Stimulated activated CD4-positive, alpha-beta T cell treated with anti-CD3 and anti-CD28 coated beads, Interleukin-1b, Interleukin-23, amount 100 ng/mL, for 4 hours (primary cell): ENCODE data around the gene CADM2.
"Not testable (repeated sequence)": the region's sequence is repeated elsewhere in the genome, so short reads cannot be mapped to it uniquely, and the experiment has no call there.

Source experiments
- DNase-seq, 2 donors: peaks; one replicate each; pipeline ENCODE4 v3.0.0-alpha.2; 2020; ENCODE audit warnings: low read depth in 2 of 2

CADM2 gene

DNA sequence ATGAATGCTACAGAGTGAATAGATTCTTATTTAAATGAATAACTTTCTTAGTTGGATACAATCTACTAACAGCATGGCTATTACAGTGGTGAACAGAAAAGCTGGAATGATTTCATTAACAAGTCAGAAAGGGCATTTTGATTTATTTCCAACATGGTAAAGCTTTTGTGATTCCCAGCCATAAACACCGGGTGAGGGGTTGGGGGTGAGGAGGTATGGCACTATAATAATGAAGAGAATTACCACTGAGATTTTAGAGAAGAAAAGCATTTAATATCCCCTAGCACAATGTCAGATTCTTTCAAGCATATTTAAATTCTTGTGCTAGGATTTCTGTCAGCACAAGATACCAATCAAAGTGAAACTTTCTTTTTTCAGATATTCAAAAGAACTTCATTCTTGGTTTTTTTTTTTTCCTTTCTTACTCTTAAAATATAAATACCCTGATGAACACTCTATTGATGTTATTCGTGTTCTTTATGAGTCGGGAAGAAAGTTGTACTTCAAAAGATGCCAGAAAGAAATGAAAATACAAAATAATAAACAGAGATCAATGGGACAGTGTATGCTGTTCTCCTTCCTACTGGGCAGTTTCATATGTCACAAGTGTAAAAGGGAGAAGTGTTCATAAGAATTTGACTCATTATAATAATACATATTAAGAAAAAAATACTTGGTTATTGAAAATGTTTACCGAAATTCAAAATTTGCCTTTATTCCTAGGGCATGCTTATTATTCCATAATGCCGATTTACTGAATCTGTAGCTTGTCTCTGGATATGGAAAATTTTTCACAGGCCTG lies 522.8 kb downstream of the CADM2 start:
- no peak for DNase-seq

DNA sequence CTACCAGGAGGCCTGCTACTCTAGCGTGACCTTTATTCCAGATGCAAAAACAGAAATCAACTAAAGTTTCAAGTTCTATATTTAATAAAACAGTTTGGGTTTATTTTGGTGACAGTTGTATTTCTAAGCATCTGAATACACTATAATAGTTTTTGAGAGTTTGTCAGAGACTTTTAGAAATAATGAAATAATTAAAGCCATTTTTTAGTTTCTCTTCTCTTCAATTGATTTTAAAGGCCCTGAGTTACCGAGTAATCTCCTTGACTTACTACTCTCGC lies 523.4 kb downstream of the CADM2 start:
- DNase-seq, result no peak

DNA sequence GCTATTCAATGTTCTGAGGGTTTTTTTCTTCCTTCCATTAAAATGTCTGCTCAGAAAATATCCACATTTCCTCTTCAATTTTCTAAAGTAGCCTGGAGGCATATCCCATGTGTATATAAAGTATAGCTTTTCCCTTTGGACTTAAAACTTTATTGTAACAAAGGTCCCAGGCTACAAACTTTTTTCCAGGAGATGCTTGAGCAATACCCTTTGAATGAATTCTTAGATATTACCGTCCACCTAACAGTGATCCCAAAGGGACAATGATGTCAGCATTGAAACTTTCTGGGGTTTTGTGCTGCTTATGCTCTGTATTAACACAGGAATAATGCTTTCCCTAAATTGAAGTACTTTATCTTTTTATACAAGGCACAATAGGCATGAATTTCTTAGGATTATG lies 525.2 kb downstream of the CADM2 start:
- no peak for DNase-seq

DNA sequence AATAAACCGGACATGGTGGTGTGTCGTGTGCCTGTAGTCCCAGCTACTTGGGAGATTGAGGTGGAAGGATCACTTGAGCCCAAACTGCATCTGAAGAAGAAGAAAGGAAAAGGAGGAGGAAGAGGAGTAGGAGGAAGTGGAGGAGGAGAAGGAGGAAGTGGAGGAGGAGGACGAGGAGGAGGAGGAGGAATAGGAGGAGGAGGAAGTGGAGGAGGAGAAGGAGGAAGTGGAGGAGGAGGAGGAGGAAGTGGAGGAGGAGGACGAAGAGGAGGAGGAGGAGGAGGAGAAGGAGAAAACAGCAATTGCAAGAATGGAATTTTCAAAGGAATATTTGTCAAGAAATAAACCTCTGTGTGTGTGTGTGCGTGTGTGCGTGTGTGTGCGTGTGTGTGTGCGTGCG lies 528.6 kb downstream of the CADM2 start:
- no peak for DNase-seq

DNA sequence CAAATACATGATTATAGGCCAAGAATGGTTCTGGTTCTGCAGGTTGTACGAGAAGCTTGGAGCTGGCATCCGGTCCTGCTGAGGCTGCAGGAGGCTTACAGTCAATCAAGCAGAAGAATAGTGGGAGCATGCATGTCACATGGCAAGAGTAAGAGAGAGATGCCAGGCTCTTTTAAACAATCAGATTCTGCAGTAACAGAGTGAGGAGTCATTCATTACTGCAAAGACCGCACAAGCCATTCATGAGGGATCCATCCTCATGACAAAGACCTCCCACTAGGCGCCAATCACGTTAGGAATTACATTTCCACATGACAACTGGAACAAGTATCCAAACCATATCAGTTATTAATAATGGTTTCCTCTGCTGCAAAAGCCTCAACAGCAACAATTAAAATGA lies 536.8 kb downstream of the CADM2 start:
- no peak for DNase-seq

DNA sequence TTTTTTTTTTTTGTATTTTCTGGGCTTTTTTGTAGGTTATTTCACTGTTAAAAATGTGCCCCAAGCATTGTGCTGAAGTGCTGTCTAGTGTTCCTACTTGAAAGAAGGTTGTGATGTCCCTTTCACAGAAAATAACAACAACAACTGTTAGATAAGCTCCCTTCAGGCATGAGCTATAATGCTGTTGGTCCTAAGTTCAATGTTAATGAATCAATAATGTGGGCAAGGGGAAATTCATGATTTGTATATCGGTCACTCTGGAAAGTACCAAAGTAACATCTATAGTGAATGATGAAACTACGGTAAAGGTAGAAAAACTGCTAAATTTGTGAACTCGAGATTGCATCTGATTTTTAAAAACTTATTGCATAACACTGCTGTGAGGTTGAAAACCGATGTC lies 539.4 kb downstream of the CADM2 start:
- no peak for DNase-seq

DNA sequence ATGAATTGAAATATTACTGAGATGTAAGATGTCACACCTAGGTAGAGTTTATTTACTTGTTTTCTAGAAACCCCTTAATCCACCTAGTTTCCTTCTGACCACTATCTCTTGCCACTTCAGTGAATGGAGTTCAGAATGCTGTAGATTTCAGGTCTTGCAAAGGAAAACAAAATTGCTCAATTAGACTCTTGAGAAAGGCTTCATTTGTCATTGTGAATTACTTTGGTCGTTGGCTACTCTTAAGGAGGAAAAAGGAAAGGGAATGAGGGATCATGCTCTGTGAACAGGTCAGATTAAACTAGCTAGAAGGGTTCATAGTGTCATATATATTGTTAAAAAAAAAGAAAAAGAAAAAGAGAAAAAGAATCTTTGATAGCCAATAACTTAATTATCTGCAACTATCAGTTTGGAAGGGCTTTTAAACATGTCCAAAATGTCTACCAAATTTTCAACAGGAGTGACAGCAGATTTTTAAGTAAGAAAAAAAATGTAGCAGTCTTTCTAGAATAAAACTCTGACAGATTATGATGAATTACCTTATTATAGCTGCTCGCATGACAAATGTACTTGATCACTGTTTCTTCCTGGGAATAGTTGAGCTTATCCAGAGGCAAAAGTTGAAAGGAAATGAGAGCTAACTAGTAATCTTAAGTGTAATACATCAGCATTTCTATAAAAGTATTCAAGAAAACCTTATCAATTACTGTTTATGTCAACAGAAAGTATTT lies 543.5 kb downstream of the CADM2 start:
- no peak for DNase-seq

DNA sequence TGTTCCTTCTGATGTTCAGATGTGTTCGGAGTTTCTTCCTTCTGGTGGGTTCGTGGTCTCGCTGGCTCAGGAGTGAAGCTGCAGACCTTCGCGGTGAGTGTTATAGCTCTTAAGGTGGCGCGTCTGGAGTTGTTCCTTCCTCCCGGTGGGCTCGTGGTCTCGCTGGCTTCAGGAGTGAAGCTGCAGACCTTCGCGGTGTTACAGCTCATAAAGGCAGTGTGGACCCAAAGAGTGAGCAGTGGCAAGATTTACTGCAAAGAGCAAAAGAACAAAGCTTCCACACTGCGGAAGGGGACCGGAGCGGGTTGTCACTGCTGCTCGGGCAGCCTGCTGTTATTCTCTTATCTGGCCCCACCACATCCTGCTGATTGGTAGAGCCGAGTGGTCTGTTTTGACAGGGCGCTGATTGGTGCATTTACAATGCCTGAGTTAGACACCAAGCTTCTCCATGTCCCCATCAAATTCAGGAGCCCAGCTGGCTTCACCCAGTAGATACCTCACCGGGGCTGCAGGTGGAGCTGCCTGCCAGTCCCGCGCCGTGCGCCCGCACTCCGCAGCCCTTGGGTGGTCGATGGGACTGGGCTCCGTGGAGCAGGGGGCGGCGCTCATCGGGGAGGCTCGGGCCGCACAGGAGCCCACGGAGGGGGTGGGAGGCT lies 545.5 kb downstream of the CADM2 start:
- DNase-seq, result not testable (repeated sequence)

DNA sequence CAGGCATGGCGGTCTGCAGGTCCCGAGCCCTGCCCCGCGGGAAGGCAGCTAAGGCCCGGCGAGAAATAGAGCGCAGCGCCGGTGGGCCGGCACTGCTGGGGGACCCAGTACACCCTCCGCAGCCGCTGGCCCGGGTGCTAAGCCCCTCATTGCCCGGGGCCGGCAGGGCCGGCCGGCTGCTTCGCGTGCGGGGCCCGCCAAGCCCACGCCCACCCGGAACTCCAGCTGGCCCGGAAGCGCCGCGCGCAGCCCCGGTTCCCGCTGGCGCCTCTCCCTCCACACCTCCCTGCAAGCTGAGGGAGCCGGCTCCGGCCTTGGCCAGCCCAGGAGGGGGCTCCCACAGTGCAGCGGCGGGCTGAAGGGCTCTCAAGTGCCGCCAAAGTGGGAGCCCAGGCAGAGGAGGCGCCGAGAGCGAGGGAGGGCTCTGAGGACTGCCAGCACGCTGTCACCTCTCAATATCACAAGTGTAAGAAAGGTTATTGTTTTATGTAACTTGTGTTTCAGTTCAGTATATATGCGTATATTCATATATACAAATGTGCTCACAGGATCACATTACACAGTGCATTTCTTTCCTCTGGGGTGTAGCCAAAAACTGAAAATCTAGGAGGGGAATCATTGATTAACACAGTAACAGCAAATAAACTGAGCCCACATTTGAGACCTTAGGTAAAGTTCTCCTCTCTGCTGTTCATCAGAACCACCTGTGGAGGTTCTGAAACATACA lies 546.2 kb downstream of the CADM2 start:
- not testable (repeated sequence) for DNase-seq

DNA sequence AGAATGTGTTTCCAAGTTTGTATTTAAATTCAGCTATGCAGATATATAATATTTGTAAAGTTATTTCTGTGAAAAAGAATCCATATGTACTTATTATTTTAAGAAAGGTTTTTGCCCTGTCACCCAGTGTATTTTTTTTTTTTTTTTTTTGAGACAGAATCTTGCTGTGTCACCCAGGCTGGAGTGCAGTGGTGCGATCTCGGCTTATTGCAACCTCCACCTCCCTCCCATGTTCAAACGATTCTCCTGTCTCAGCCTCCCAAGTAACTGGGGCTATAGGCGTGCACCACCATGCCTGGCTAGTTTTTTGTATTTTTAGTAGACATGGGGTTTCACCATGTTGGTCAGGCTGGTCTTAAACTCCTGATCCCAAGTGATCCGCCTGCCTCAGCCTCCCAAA lies 548.3 kb downstream of the CADM2 start:
- not testable (repeated sequence) for DNase-seq

DNA sequence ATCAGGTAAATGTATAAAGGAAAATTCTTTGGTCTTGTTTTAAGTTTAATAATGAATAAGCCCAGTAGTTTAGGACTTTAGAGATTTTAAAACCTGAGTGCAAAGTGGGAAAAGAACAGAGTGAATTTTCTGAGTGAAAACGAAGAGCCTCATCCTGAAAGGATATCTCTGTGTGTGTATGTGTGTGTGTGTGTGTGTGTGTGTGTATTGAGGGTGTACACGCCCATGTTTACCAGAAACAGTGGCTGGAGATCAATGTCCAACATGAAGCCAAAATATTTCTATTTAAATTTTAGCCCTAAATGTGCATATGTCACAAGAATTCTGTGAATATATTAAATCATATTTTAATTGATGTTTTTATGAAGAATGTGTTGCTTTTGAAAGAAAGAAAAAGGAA lies 549.9 kb downstream of the CADM2 start:
- no peak for DNase-seq

DNA sequence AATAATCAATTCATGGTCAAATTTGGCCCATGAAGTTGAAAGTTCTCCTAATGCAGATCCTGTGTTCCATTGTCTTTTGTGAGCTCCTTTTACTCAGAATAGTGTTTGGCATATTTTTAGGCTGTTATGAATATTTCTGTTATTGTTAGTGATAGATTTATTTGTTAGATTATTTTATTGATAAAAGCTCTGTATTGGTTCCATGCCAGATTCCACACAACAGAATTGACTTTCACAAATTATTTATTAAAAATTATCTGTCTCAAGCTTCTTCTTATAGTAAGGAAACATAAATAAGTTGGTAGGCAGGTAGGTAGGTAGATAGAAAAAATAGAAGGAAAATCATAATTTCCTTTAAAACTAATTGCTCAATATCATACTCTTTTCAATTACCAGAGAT lies 557.4 kb downstream of the CADM2 start:
- no peak for DNase-seq

DNA sequence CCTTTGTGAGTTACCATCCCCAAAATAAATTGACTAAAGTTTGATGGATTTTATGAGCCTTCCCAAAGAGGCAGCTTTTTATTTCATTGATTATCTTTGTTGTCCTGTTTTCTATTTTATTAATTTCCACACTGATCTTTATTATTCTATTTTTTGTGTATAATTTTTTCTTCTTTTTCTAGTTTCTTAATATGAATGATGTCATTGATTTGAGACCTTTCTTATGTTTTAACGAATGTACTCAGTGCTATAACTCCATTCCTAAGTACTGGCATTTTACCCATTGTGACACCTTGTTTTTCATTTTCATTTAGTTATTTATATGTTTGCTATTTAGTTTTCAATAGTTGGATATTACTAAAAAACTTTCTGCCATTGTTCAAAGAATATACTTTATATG lies 565.3 kb downstream of the CADM2 start:
- no peak for DNase-seq

DNA sequence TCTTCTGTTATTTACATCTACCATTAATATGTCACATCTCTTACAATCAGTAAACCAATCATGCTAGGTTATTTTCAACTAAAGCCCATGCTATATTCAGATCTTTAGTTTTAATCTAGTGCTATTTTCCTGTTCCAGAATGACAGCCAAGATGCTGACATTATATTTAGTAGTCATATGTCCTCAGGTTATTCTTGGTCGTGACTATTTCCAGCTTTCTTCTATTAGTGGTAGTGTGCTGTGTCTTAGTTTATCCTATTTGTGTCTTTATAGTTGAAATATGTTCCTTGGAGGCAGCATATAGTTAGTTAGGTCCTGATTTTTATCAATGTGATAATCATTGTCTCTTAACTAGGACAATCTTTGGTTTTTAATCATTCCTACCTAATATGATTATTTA lies 566.5 kb downstream of the CADM2 start:
- no peak for DNase-seq

DNA sequence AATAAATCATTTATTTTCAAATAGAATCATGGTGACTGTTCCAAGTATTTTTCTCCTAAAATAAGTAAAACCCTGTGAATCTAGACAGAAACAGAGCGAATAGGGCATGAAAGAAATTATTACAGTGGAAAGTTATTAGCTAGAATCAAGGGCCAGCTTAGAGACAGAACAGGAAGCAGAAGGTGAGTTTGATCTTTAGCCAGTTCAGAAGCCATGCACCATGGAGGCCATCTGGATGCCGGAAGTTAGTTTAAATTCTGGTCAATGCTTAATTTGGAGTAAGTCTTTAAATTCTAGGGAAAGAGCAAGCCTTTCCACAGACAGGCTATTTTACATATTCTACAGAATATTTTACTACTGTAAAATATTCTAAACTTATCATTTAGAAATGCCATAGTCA lies 574.8 kb downstream of the CADM2 start:
- DNase-seq, result no peak

DNA sequence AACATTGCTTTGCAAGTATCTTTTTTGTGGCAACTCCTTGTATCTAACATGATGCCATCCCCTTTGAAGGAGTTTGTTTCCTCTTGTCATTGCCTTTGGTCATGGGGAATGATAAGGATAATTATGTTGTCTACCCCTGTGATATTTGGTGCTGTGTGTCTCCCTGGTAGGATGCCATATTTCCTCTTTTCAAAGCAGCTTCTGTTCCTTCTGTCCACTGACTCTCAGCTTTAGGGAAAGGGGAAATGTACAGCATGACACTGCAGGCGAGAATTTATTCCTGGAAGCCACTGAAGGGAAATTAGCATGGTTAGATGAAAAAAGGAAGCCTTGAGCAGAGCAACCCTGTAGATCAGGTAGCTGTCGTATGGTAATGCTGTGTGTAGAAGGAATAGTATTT lies 576.7 kb downstream of the CADM2 start:
- no peak for DNase-seq

DNA sequence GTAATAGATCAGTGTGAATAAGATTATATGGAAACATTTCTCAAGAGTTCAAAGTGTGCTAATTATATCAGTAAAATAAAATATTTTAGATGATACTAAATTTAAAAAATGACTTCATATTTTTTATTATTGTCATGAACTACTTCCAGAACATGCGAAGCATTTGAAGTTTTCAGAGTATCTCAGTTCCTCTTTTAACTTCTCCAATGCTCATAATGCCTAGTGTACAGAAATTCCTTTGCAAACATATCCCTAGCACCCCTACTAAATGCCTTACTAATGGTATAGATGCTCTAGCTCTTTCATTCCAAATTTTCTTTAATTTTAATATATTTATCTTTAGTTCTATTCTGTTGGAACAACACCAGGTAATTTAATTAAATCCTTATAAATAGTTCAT lies 580.4 kb downstream of the CADM2 start:
- no peak for DNase-seq

DNA sequence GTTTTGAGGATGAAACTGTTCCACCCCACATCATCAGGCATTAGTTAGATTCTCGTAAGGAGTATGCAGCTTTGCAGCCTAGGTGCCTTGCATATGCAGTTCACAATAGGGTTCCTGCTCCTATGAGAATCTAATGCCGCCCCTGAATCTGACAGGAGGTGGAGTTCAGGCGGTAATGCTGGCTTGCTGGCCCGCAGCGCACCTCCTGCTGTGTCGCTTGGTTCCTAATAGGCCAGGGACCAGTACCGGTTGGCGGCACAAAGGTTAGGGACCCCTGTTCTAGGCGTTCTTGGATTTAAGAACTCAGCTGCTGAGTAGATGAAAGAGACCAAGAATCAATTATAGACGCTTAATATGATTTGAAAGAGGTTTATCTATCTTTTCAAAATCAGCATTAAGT lies 595.4 kb downstream of the CADM2 start:
- DNase-seq, result no peak

DNA sequence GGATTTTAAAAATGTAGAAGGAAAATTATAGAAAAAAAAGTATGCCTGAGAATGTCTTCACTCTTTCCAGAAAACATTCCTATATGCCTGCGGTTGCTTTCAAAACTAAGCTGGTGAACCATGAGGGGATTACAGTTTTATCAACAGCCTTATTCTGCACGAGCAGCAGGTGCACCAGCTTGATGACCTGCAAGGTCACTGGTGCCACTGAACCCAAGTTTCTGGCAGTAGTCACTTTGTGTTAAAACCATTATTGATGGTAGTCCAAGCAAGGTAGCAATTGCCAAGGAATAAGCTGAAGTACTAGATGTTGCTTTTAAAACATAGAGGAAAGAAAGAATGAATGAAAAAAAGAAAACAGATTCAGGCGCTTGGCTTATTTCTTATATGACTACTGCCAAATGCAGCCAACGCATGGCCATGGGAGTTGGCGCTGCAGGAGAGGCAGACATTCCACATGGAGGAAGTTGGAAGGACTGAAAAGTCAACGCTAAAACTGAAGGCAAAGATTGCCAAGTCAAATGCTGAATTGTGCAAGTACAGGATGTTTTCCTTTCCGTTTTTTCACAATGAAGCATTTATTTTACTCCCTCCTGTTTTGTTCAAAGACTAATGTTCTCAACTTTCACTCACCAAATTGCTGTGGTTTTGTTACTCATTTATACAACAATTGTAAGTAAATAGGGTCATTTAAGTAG lies 601.4 kb downstream of the CADM2 start:
- no peak for DNase-seq

DNA sequence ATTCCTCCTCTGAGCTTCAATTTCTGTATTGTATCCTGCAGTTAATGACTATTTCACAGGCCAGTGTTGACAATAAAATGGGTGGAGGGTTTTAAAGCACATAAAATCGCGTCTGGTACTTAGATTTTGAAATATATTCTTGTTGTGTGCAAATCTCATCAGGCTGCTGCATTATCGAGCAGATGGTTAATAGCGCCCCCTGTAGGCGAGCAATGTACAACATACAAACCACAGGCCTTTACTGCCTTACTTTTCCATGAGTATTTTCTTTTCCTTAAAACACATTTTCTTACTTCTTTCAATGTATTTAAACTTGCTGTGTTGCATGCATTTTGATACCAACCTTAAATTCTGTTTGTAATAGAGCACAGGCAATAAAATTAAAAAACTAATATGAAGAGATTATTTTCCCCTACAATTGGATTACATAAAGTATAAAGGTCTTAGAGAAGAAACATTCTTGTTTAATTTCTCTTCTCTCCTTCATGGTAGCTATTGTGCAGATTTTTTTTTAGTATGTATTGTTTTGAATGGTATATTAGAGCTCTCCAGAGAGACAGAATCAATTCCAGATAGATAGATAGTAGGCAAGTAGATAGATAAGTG lies 608.4 kb downstream of the CADM2 start:
- DNase-seq, result no peak

DNA sequence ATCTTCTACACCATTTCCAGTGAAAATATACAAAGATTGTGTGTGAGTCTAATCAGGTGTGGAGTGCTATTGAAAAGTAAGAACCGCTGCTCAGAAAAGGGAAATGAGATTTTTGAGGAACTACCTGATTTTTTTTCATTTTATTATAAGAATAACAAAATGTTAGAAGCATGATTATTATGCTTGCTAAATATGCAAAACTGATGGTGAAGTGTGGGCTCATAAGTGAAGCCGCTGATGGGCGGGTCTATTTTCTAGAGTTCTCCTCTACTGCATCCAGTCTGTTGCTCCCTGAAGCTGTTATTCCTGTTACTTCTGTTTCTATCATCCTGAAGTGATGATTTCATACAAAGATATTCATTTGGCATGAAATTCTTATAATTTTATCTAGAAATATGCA lies 612.0 kb downstream of the CADM2 start:
- DNase-seq, result no peak

DNA sequence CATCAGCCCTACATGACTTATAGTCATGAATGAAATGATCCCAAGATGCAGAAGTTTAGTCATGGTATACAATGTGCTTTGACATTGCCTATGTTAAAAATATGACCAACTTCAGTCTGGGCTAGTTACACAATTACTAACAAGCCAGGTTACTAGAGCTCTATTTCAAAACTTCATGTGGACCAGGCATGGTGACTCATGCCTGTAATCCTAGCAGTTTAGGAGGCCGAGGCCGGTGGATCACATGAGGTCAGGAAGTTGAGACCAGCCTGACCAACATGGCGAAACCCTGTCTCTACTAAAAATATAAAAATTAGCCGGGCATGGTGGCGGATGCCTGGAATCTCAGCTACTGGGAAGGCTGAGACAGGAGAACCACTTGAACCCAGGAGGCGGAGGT lies 613.0 kb downstream of the CADM2 start:
- DNase-seq, result no peak
